HepG2 (cell line): ENCODE results near the gene ZNF225. TPM values are rescaled to one million over a fixed set of nuclear protein-coding genes. Genes with fewer than 3 reads are reported as not detected.

ENCODE experiments used
- AHR ChIP-seq: IDR thresholded peaks from 2 replicates; pipeline ENCODE4 v1.6.1; 2018; ENCODE audit warnings: missing genetic modification reagents, missing compliant biosample characterization
- ARNT ChIP-seq: fragments of 450-650 bp; IDR thresholded peaks from 2 replicates; pipeline ENCODE4 v1.6.1; 2017
- CAMTA2 ChIP-seq: sonication (generic); formaldehyde crosslinking; IDR thresholded peaks from 2 replicates; pipeline ENCODE4 v1.4.0; 2020; ENCODE audit warnings: mild to moderate bottlenecking, missing genetic modification reagents, borderline replicate concordance
- CHD4 ChIP-seq: fragments of 200-600 bp; sonication (generic); IDR thresholded peaks from 2 replicates; pipeline ENCODE4 v1.7.0; 2017; ENCODE audit warnings: mild to moderate bottlenecking, low read length, borderline replicate concordance
- FIP1L1 ChIP-seq: fragments of 200-400 bp; formaldehyde crosslinking; IDR thresholded peaks from 2 replicates; pipeline ENCODE4 v1.6.1; 2018; ENCODE audit warnings: low read depth, mild to moderate bottlenecking, low read length, moderate library complexity, borderline replicate concordance; ENCODE audit not compliant: insufficient read depth
- FOXK2 ChIP-seq: fragments of 450-650 bp; IDR thresholded peaks from 2 replicates; pipeline ENCODE4 v1.6.1; 2016
- KAT2B ChIP-seq: fragments of 150-350 bp; IDR thresholded peaks from 2 replicates; pipeline ENCODE4 v1.6.1; 2014; ENCODE audit warnings: low read depth, low read length, borderline replicate concordance
- MAX ChIP-seq: IDR thresholded peaks from 2 replicates; pipeline ENCODE4 v1.6.1; 2012; ENCODE audit warnings: inconsistent platforms
- NFKBIZ ChIP-seq: IDR thresholded peaks from 2 replicates; pipeline ENCODE4 v1.6.1; 2018; ENCODE audit warnings: missing genetic modification reagents, missing compliant biosample characterization
- POLR2A ChIP-seq, 2 experiments: IDR thresholded peaks; 2 replicates each; pipeline ENCODE4 v1.6.1; 2011; ENCODE audit warnings: low read depth in 2 of 2, low read length in 2 of 2, mild to moderate bottlenecking in 1 of 2, moderate library complexity in 1 of 2; ENCODE audit not compliant: insufficient read depth in 1 of 2
- RNF2 ChIP-seq: fragments of 450-650 bp; conservative IDR thresholded peaks from 2 replicates; pipeline ENCODE4 v1.6.1; 2016; ENCODE audit warnings: low read depth
- SMAD9 ChIP-seq: sonication (generic); formaldehyde crosslinking; IDR thresholded peaks from 2 replicates; pipeline ENCODE4 v1.5.1; 2020; ENCODE audit warnings: mild to moderate bottlenecking, missing genetic modification reagents
- SMYD3 ChIP-seq: sonication (generic); formaldehyde crosslinking; IDR thresholded peaks from 2 replicates; pipeline ENCODE4 v1.8.1; 2023; ENCODE audit warnings: mild to moderate bottlenecking, missing genetic modification reagents
- U2AF1 ChIP-seq: fragments of 200-400 bp; formaldehyde crosslinking; optimal IDR thresholded peaks from 2 replicates; pipeline ENCODE3; 2017; ENCODE audit warnings: mild to moderate bottlenecking, low read depth, low read length
- YEATS4 ChIP-seq: sonication (generic); formaldehyde crosslinking; IDR thresholded peaks from 2 replicates; pipeline ENCODE4 v1.4.0; 2020; ENCODE audit warnings: missing genetic modification reagents, borderline replicate concordance
- ZBTB2 ChIP-seq: sonication (generic); formaldehyde crosslinking; IDR thresholded peaks from 2 replicates; pipeline ENCODE4 v1.8.0; 2022; ENCODE audit warnings: low read depth, missing genetic modification reagents
- ZBTB20 ChIP-seq: sonication (generic); formaldehyde crosslinking; IDR thresholded peaks from 2 replicates; pipeline ENCODE4 v1.8.1; 2023; ENCODE audit warnings: missing genetic modification reagents, low read depth, mild to moderate bottlenecking, borderline replicate concordance
- ZNF3 ChIP-seq: IDR thresholded peaks from 2 replicates; pipeline ENCODE4 v1.7.0; 2017; ENCODE audit warnings: inconsistent platforms
- ZNF44 ChIP-seq: sonication (generic); formaldehyde crosslinking; IDR thresholded peaks from 2 replicates; pipeline ENCODE4 v1.5.1; 2020; ENCODE audit warnings: mild to moderate bottlenecking, missing genetic modification reagents
- ZNF558 ChIP-seq: sonication (generic); formaldehyde crosslinking; IDR thresholded peaks from 2 replicates; pipeline ENCODE4 v1.9.0; 2022; ENCODE audit warnings: mild to moderate bottlenecking, missing genetic modification reagents, borderline replicate concordance
- ZNF629 ChIP-seq: sonication (generic); formaldehyde crosslinking; conservative IDR thresholded peaks from 2 replicates; pipeline ENCODE4 v1.5.0; 2020; ENCODE audit warnings: missing genetic modification reagents
- ZNF670 ChIP-seq: sonication (generic); formaldehyde crosslinking; IDR thresholded peaks from 2 replicates; pipeline ENCODE4 v1.8.0; 2022; ENCODE audit warnings: mild to moderate bottlenecking, missing genetic modification reagents, borderline replicate concordance
- ZNF674 ChIP-seq: sonication (generic); formaldehyde crosslinking; IDR thresholded peaks from 2 replicates; pipeline ENCODE4 v1.5.0; 2020; ENCODE audit warnings: low read depth, mild to moderate bottlenecking, missing genetic modification reagents
- ZNF747 ChIP-seq: sonication (generic); formaldehyde crosslinking; IDR thresholded peaks from 2 replicates; pipeline ENCODE4 v1.8.1; 2023; ENCODE audit warnings: missing genetic modification reagents, mild to moderate bottlenecking, borderline replicate concordance
- polyA plus RNA-seq, 8 experiments: library from polyadenylated mRNA; depleted of rRNA in 3 of 8; stranded (reverse) in 7 of 8; unstranded in 1 of 8; fragments of >200 nt; fragmentation: Illumina TruSeq in 4 of 8; extraction: Trizol in 4 of 8; gene quantifications; 2 replicates each; pipeline versions ENCODE4 v1.2.1 to v1.2.3, GENCODE V29; 2011 to 2016; ENCODE audit warnings: low read depth in 4 of 8, missing spikeins in 1 of 8, mixed read lengths in 1 of 8; ENCODE audit not compliant: insufficient read depth in 1 of 8
- total RNA-seq, 5 experiments: library from RNA; depleted of rRNA; stranded (reverse); fragments of >200 nt; fragmentation: Illumina TruSeq; extraction: Trizol; gene quantifications; 2 replicates each; pipeline ENCODE4 v1.2.3, GENCODE V29; 2016; ENCODE audit warnings: low read depth in 1 of 5
- TF ChIP-seq, protein P1 (sequence below): sonication (generic); formaldehyde crosslinking; IDR thresholded peaks from 2 replicates; pipeline ENCODE4 v1.9.0; 2021; ENCODE audit warnings: missing genetic modification reagents, borderline replicate concordance
- TF ChIP-seq, protein P2 (sequence below): sonication (generic); formaldehyde crosslinking; conservative IDR thresholded peaks from 2 replicates; pipeline ENCODE4 v1.8.0; 2022; ENCODE audit warnings: missing genetic modification reagents

Gene ZNF225
- total and polyA plus RNA-seq, 2 of the 13 experiments (the other 11 are each of a cell fraction or from before 2014, with no cell fraction given), result 0.87 to 3.3 TPM

- TF ChIP-seq ZNF3 (CRISPR knock-in tag), result no peak
- TF ChIP-seq RNF2, result 0 out of 2 replicates have a peak, but pooled peaks have one; percentile 27
- TF ChIP-seq MAX, result peak; percentile 58
- peak; percentile 63; the same call in 1 of the 2 replicates for TF ChIP-seq AHR (CRISPR knock-in tag)
- no peak; the same call in 1 of the 2 replicates for TF ChIP-seq NFKBIZ (CRISPR knock-in tag)
- no peak for TF ChIP-seq ARNT
- no peak for TF ChIP-seq FIP1L1
- no peak for TF ChIP-seq KAT2B
- TF ChIP-seq FOXK2, result no peak
- TF ChIP-seq ZNF670 (CRISPR knock-in tag), result no peak
- no peak for TF ChIP-seq SMYD3 (CRISPR knock-in tag)
- TF ChIP-seq, protein P1, sequence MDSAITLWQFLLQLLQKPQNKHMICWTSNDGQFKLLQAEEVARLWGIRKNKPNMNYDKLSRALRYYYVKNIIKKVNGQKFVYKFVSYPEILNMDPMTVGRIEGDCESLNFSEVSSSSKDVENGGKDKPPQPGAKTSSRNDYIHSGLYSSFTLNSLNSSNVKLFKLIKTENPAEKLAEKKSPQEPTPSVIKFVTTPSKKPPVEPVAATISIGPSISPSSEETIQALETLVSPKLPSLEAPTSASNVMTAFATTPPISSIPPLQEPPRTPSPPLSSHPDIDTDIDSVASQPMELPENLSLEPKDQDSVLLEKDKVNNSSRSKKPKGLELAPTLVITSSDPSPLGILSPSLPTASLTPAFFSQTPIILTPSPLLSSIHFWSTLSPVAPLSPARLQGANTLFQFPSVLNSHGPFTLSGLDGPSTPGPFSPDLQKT (CRISPR knock-in tag), result no peak
- TF ChIP-seq CHD4, result no peak
- no peak for TF ChIP-seq ZBTB20 (CRISPR knock-in tag)
- TF ChIP-seq POLR2A (IDR thresholded peaks at IDR 0.05; ENCODE audit: insufficient read depth in 1 of 2, low read depth in 2 of 2, low read length in 2 of 2), result peak; percentile 47 to 80; a peak in 3 of 4 replicates
- TF ChIP-seq ZNF558, result no peak
- TF ChIP-seq ZNF629, result no peak
- no peak for TF ChIP-seq U2AF1
- no peak for TF ChIP-seq YEATS4 (CRISPR knock-in tag)
- TF ChIP-seq ZNF44 (CRISPR knock-in tag), result no peak; the same call in 1 of the 2 replicates
- TF ChIP-seq ZBTB2 (CRISPR knock-in tag), result no peak
- TF ChIP-seq ZNF674 (CRISPR knock-in tag), result no peak
- TF ChIP-seq ZNF747 (CRISPR knock-in tag), result no peak
- TF ChIP-seq, protein P2, sequence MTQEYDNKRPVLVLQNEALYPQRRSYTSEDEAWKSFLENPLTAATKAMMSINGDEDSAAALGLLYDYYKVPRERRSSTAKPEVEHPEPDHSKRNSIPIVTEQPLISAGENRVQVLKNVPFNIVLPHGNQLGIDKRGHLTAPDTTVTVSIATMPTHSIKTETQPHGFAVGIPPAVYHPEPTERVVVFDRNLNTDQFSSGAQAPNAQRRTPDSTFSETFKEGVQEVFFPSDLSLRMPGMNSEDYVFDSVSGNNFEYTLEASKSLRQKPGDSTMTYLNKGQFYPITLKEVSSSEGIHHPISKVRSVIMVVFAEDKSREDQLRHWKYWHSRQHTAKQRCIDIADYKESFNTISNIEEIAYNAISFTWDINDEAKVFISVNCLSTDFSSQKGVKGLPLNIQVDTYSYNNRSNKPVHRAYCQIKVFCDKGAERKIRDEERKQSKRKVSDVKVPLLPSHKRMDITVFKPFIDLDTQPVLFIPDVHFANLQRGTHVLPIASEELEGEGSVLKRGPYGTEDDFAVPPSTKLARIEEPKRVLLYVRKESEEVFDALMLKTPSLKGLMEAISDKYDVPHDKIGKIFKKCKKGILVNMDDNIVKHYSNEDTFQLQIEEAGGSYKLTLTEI (CRISPR knock-in tag), result no peak
- no peak; the same call in 1 of the 2 replicates for TF ChIP-seq SMAD9 (CRISPR knock-in tag)
- 0 out of 2 replicates have a peak, but pooled peaks have one; percentile 46 for TF ChIP-seq CAMTA2
Observed at GRCh38 chr19:44071824-44072542, 41.2 kb upstream of the ZNF225 start, which contains the start of gene ZNF284 (continued).
